GM20000 (cell line): ENCODE data around the gene FBXL2.

Experiments used
- DNase-seq: peaks from one replicate; pipeline ENCODE4 v3.0.0; 2012; ENCODE audit warnings: low spot score
- TF ChIP-seq, protein P1 (sequence below): IDR thresholded peaks from 2 replicates; pipeline ENCODE4 v1.5.1; 2012; ENCODE audit warnings: mild to moderate bottlenecking, control low read depth; ENCODE audit errors: extremely low read depth, missing control alignments

Gene FBXL2, protein sequence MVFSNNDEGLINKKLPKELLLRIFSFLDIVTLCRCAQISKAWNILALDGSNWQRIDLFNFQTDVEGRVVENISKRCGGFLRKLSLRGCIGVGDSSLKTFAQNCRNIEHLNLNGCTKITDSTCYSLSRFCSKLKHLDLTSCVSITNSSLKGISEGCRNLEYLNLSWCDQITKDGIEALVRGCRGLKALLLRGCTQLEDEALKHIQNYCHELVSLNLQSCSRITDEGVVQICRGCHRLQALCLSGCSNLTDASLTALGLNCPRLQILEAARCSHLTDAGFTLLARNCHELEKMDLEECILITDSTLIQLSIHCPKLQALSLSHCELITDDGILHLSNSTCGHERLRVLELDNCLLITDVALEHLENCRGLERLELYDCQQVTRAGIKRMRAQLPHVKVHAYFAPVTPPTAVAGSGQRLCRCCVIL

DNA sequence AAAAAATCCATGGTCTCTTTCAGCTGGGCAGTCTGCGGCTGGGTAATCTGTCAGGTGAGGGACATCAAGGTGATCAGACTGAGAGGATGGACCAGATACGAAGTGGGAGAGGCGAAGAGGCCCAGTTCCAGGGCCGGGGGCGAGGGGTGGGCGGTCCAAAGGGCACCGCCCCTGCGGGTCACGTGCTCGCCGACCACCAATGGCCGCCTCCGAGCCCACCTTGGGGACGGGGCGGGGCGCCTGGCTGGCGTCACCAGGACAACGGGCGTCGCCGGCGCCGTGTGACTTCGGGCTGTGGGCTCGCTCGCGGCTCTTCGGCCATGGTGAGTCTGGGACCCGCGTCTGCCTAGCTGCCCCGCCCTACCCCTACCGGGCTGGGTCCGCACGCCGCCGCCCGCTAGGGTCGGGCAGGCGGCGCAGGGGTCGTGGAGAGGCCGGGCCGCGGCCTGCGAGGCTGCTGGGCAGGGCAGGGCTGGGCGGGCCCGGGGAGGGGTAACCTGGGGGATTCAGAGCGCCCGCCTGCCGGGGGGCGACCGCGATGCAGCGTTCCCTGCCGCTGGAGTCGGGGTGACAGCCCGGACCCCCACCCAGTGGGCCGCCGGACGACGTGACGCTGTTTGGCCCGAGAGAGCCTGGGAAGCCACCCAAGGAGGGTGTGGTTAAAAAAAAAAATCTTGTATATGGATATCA is at the start of gene FBXL2:
Gene FBXL2, plus strand, starts transcription at position 250 of the 690 bp plus-strand sequence. Its CDS starts 71 bp downstream, at position 321.
- peak; percentile 73 for DNase-seq
- TF ChIP-seq, protein P1, sequence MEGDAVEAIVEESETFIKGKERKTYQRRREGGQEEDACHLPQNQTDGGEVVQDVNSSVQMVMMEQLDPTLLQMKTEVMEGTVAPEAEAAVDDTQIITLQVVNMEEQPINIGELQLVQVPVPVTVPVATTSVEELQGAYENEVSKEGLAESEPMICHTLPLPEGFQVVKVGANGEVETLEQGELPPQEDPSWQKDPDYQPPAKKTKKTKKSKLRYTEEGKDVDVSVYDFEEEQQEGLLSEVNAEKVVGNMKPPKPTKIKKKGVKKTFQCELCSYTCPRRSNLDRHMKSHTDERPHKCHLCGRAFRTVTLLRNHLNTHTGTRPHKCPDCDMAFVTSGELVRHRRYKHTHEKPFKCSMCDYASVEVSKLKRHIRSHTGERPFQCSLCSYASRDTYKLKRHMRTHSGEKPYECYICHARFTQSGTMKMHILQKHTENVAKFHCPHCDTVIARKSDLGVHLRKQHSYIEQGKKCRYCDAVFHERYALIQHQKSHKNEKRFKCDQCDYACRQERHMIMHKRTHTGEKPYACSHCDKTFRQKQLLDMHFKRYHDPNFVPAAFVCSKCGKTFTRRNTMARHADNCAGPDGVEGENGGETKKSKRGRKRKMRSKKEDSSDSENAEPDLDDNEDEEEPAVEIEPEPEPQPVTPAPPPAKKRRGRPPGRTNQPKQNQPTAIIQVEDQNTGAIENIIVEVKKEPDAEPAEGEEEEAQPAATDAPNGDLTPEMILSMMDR = no peak

DNA sequence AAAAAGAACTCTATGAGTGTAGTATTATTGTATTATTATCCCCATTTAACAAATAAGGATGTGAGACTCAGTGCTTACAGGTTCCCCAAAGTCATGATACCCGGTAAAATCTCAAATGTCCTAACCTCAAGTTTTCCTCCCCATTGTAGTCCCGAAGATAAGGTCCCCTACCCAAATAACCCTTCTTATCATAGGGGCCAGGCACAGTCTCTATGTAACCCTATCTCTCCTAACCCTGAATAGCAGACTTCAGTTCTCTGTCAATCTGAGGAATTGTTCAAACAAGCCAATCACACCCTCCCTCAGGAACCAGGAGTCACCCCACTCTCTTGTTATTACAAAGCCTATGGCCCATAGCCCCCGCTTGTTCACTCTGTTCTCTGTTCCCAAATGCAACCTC is 48.2 kb upstream of the FBXL2 start:
- no peak for DNase-seq
- TF ChIP-seq, protein P1 = no peak

DNA sequence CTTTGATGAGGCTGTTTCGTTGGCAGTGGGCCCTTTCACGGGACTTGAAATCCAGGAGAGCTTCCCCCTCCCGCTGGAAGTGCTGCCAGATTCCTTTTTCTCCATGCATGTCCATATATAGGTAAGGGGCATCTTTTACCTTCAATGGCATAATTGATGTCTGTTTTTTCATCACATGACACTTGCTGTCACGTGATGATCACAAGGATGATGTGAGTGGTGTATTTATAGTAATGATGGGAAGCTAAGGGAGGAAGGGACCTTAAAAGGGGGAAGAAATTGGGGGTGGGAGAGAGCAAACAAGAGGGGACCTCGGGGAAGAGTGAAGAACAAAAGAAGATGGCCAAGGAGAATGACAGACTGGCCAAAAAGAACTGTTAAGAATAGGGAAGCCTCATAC is 47.3 kb upstream of the FBXL2 start:
- TF ChIP-seq, protein P1 = no peak
- DNase-seq = no peak

DNA sequence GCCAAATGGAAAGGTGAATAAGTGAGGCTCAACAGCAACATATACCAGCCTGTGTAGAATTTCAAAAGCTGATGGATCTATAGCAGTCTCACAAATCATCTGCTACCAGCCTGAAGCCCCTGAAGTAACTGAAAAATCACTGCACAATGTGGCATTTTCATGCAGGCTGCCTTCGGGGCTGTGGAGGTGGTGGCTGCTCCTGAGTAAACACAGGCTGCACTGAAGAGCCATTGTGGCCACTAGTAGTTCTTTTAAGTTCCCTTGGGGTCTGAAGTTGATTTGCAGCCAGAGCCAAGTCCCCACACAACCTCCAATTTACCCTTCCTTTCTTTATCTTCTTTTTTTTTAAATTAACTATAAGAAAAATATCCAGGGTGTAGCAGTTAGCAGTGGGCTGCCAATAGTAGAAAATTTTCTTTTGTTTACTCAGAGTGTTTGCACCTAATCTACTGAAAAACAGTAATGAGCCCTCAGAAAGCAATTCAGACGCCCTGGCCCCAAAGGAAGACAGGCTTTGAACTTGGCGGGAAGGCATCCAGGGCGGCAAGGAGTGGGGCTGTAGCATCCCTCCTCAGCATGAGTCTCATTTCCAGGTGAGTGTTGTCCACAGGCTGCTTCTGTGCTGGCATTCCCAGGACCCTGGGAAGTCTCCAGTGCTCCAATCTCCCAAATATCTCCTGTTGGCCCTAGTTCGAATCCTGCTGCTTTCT is 45.3 kb upstream of the FBXL2 start:
- DNase-seq = no peak
- TF ChIP-seq, protein P1 = no peak

DNA sequence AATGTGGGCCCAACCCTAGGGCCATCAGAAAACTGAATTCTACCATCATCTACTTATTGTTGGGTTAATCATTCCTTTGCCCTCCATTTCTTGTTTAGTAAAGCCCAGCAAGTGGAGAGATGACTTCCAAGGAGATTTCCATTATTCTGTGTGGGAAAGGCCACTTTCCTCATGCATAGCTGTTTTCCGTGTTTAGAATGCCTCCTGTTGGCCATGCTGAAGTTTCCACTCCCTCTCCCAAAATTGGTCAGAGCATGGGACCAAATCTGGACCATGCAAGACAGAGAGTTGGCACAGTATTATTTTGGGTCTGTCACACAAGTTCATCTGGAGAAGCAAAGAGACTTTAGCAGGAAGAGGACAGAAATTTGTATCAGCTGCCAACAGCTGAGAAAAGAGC is 43.4 kb upstream of the FBXL2 start:
- TF ChIP-seq, protein P1 = no peak
- no peak for DNase-seq

DNA sequence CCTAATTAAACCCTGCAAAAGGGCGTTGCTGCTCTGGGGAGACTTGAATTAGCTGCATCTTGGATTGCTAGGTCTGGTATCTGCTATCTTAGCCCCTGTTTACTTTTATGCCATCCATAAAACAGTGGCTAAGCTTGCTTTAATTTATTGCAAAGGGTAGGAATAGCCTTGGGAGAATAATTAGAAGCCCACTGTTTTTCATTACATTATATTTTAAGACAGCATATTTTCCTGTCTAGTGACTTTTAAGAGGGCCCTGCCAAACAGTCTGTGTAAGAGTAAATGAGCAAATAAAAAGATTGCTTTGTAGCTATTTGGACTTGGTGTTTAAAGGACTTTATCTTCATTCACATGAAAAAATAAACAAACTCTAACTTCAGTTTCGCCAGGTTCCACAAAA is 41.2 kb upstream of the FBXL2 start:
- DNase-seq = no peak
- TF ChIP-seq, protein P1 = no peak

DNA sequence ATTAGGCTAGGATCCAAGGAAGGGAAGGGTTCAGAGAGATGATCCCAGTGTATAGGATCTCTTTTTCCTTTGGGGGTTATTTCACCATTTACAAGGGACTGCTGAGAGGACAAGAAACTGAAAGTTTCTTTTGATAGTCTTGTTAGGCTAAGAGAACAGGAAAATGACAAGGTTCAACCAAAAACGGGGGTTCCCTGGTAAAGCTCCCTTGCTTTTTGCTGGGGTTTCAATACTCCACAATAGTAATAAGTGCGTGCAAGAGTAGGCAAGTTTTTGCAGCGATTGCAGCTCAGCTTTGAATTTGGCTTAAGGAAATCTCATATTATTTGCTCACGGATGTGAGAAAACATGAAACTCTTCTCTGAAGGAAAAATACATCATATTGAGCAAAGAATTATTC is 39.8 kb upstream of the FBXL2 start:
- TF ChIP-seq, protein P1 = no peak
- DNase-seq = no peak
